Colonic mucosa (tissue), 4 donors: ENCODE measurements around the gene TIMP2. TPM values are rescaled to one million over a fixed set of nuclear protein-coding genes. Genes with fewer than 3 reads are reported as not detected.

Experiments
- DNase-seq: peaks from one replicate; pipeline ENCODE4 v3.0.0-alpha.2; 2020
- H3K27ac ChIP-seq: fragments of 200-600 bp; one replicate; pipeline ENCODE4 v1.8.0; 2021
- H3K27me3 ChIP-seq: fragments of 200-600 bp; one replicate; pipeline ENCODE4 v1.8.0; 2021
- H3K36me3 ChIP-seq: fragments of 200-600 bp; one replicate; pipeline ENCODE4 v1.8.0; 2021
- H3K4me1 ChIP-seq: fragments of 200-600 bp; one replicate; pipeline ENCODE4 v1.8.0; 2021; ENCODE audit warnings: mild to moderate bottlenecking
- H3K4me3 ChIP-seq: fragments of 200-600 bp; one replicate; pipeline ENCODE4 v1.8.0; 2021
- H3K9ac ChIP-seq, 2 donors: one replicate each; pipeline ENCODE4 v1.7.0; 2013; ENCODE audit warnings: control low read depth in 2 of 2, low read depth in 2 of 2, low read length in 2 of 2
- H3K9me3 ChIP-seq: fragments of 200-600 bp; one replicate; pipeline ENCODE4 v1.8.0; 2021
- CTCF ChIP-seq: fragments of 200-600 bp; IDR thresholded peaks from one replicate; pipeline ENCODE4 v1.8.0; 2022; ENCODE audit warnings: antibody characterized with exemption, mild to moderate bottlenecking
- intact Hi-C: fragments of 100-400 bp; cut with DNase I; formaldehyde crosslinking; loops from one replicate; pipeline ENCODE4 v1.14.1; 2022
- total RNA-seq, 2 donors: library from RNA; stranded (reverse); fragmentation: NEBNext Ultra II Directional in 1 of 2; extraction: Animal tissue kit (Norgen Biotek cat#: 25700) in 1 of 2; gene quantifications; one replicate each; pipeline ENCODE4 v1.2.1, GENCODE V29; 2021
- donor health status: healthy.
- donor health status: DM: no; HTN: no; CAD: no.
- donor health status: DM: no; HTN: no; CAD: no.

Gene TIMP2
- total RNA-seq, 2 donors from 2014 or later = 42.8 to 86.1 TPM

GRCh38 chr17:78842881-78843565, 82.2 kb downstream of the TIMP2 start:
- Histone ChIP-seq H3K4me1 (peaks cover 7% of the 10 kb centered on the region), H3K9me3 (no peaks in the 10 kb centered on the region), H3K27ac (no peak overlapping the region), H3K4me3 (no peak overlapping the region), H3K36me3 (no peaks in the 10 kb centered on the region), H3K9ac (peak overlapping the region in 1 of 2 donors; percentile 21), H3K27me3 (no peaks in the 10 kb centered on the region)
- intact Hi-C loops = no loop called here
- TF ChIP-seq CTCF = peak; percentile 57
- peak; percentile 46 for DNase-seq

- peak; percentile 100 for DNase-seq
- H3K27ac ChIP-seq = peak within 1 kb of the TSS; percentile 98
- peak within 1 kb of the TSS; percentile 93 for H3K4me3 ChIP-seq
- peaks cover 7% of the 10 kb centered on the region for H3K4me1 ChIP-seq
- H3K36me3 ChIP-seq = no peaks in the 10 kb centered on the region
- peak within 1 kb of the TSS; percentile 84 to 98 for H3K9ac ChIP-seq
- no peaks in the 10 kb centered on the region for H3K9me3 ChIP-seq
- intact Hi-C loops = no loop called here
- H3K27me3 ChIP-seq = no peaks in the 10 kb centered on the region
- no peak for TF ChIP-seq CTCF
These were observed 84.2 kb downstream of the TIMP2 start, which contains the start of gene USP36 for GRCh38 chr17:78840780-78841611. USP36 (minus strand) TSS chr17:78840814; CDS start chr17:78836363, 4,451 bp downstream.

GRCh38 chr17:78840530-78840779, 84.7 kb downstream of the TIMP2 start:
- Histone ChIP-seq H3K36me3 (no peaks in the 10 kb centered on the region), H3K4me1 (peaks cover 7% of the 10 kb centered on the region), H3K4me3 (peak overlapping the region; percentile 93), H3K27ac (peak overlapping the region; percentile 98), H3K9me3 (no peaks in the 10 kb centered on the region), H3K9ac (peak overlapping the region; percentile 84 to 93), H3K27me3 (no peaks in the 10 kb centered on the region)
- no peak for DNase-seq
- TF ChIP-seq CTCF = no peak
- intact Hi-C loops = no loop called here

- peak; percentile 52 for DNase-seq
- Histone ChIP-seq H3K27ac (peak overlapping the region; percentile 98), H3K9me3 (no peaks in the 10 kb centered on the region), H3K36me3 (no peaks in the 10 kb centered on the region), H3K4me1 (peaks cover 7% of the 10 kb centered on the region), H3K4me3 (peak overlapping the region; percentile 93), H3K27me3 (no peaks in the 10 kb centered on the region), H3K9ac (peak overlapping the region; percentile 84 to 93)
- intact Hi-C loops = no loop called here
- TF ChIP-seq CTCF = no peak
These were observed 85.2 kb downstream of the TIMP2 start for GRCh38 chr17:78839762-78840529.

GRCh38 chr17:78839235-78839761, 85.9 kb downstream of the TIMP2 start:
- H3K4me3 ChIP-seq = peak overlapping the region; percentile 93
- H3K27me3 ChIP-seq = no peaks in the 10 kb centered on the region
- no peaks in the 10 kb centered on the region for H3K36me3 ChIP-seq
- DNase-seq = no peak
- peaks cover 7% of the 10 kb centered on the region for H3K4me1 ChIP-seq
- intact Hi-C loops = no loop called here
- peak overlapping the region; percentile 98 for H3K27ac ChIP-seq
- no peaks in the 10 kb centered on the region for H3K9me3 ChIP-seq
- TF ChIP-seq CTCF = no peak
- H3K9ac ChIP-seq = peak overlapping the region; percentile 84 to 93
